NT2/D1 (cell line): Measurements from ENCODE around the gene IQGAP3.

Experiments used
- DNase-seq: peaks from one replicate; pipeline ENCODE4 v3.0.0-alpha.2; 2011; ENCODE audit warnings: low read depth, low spot score
- H3K27me3 ChIP-seq: 2 replicates; pipeline ENCODE4 v1.6.0; 2011; ENCODE audit warnings: mild to moderate bottlenecking; ENCODE audit not compliant: insufficient read length, insufficient read depth
- H3K36me3 ChIP-seq: 2 replicates; pipeline ENCODE4 v1.6.1; 2011; ENCODE audit warnings: mild to moderate bottlenecking, low read length, mixed read lengths; ENCODE audit not compliant: insufficient read depth, insufficient read length
- H3K4me1 ChIP-seq: 2 replicates; pipeline ENCODE4 v1.5.1; 2011; ENCODE audit not compliant: insufficient read depth, insufficient read length
- H3K4me3 ChIP-seq: 2 replicates; pipeline ENCODE4 v1.5.1; 2011; ENCODE audit warnings: low read depth; ENCODE audit not compliant: insufficient read length
- H3K9ac ChIP-seq: 2 replicates; pipeline ENCODE4 v1.6.0; 2011; ENCODE audit warnings: low read depth; ENCODE audit not compliant: insufficient read length
- H3K9me3 ChIP-seq: 2 replicates; pipeline ENCODE4 v1.5.1; 2011; ENCODE audit warnings: mild to moderate bottlenecking, low read length; ENCODE audit not compliant: insufficient read depth
- SUZ12 ChIP-seq: IDR thresholded peaks from 2 replicates; pipeline ENCODE4 v1.6.1; 2011; ENCODE audit not compliant: insufficient read length, insufficient read depth; ENCODE audit errors: extremely low read depth
- YY1 ChIP-seq: IDR thresholded peaks from 2 replicates; pipeline ENCODE4 v1.6.1; 2011; ENCODE audit not compliant: insufficient read length, insufficient read depth
- ZNF274 ChIP-seq: IDR thresholded peaks from 2 replicates; pipeline ENCODE4 v1.6.1; 2011; ENCODE audit warnings: mild to moderate bottlenecking, low read depth, low read length

The IQGAP3 gene

DNA sequence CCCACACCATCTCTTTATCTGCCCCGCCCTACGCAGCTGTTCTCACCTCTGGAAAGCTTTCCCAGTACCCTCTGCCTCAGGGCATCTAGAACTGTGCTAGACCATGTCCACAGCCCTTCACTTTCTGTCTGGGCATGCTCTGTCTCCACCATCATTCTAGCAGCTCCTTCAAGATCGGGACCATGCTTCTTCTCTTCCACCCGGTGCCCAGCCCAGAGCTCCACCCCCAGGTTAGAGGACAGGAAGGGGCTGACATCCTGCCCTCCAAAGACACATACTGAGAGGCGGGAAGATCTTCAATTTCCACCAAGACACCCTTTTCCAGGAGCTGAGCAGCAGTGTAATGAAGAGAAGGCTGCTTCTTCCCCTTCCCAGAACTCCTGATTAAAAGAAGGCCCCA is 44.1 kb downstream of the IQGAP3 start:
- Histone ChIP-seq H3K9ac (no peak overlapping the region), H3K36me3 (peaks cover 85% of the 10 kb centered on the region)

DNA sequence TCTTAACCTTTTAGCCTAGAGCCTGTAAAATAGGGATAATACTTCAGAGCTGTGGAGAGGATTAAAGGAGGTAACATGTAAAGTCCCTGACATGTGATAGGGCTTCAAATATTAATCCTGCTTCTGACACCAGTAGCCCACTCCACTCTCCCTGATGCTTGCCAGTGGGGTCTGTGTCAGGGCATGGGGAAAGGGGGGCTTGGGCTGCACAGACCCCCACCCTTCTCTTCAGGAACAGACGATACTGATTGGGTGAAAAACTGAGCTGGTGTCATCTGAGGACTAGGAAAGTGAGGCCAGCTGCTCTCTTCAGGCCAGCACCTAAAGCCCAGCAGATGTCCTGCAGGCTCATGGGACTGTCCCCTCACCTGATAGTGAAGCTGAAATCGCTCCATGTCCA is 44.8 kb downstream of the IQGAP3 start:
- Histone ChIP-seq H3K27me3 (no peaks in the 10 kb centered on the region), H3K36me3 (peaks cover 78% of the 10 kb centered on the region), H3K4me1 (peaks cover 16% of the 10 kb centered on the region), H3K9ac (no peak overlapping the region), H3K9me3 (peaks cover 11% of the 10 kb centered on the region; the same call in 1 of the 2 replicates), H3K4me3 (no peak overlapping the region)
- TF ChIP-seq YY1 (no peak), ZNF274 (no peak), SUZ12 (no peak)
- no peak for DNase-seq

More for the DNA sequence above, 44.1 kb downstream of the IQGAP3 start:
- H3K9me3 ChIP-seq = peaks cover 11% of the 10 kb centered on the region; the same call in 1 of the 2 replicates
- no peak for DNase-seq
- H3K27me3 ChIP-seq = no peaks in the 10 kb centered on the region
- no peak overlapping the region for H3K4me3 ChIP-seq
- peaks cover 16% of the 10 kb centered on the region for H3K4me1 ChIP-seq
- TF ChIP-seq SUZ12 = no peak
- TF ChIP-seq ZNF274 = no peak

DNA sequence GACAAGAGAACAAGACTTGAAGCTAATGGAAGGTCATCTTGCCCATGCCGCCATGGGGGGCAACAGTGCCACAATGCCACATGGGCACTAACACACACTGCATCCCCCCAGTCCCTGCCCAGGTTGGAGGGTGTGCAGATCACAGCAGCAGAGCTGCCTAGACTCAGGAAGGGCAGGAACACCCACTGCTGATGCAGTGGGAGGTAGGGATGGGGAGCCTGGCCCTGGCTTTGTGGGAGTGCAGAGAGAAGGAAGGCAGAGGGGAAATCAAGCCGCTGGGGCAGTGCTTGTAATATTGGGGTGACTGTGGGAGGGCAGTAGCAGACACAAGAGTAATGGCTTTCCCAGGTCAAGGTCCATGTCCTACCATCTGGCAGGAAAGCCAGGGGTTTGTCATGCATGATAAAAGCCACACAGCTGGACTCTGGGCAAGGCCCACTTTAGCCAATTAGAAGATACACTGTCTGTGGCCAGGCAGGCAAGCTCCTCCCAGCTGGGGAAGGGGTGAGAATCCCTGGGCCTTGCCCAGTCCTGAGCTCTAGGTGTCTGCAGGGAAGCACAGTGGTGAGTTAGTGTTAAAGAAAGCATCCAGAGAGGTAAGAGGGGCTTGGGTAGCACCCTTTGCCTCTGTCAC is 46.4 kb downstream of the IQGAP3 start:
- peaks cover 64% of the 10 kb centered on the region for H3K36me3 ChIP-seq
- H3K4me1 ChIP-seq = peaks cover 16% of the 10 kb centered on the region
- no peak for DNase-seq
- TF ChIP-seq SUZ12 = no peak
- TF ChIP-seq ZNF274 = no peak
- TF ChIP-seq YY1 = no peak
- H3K9ac ChIP-seq = peak overlapping the region; percentile 43
- no peak overlapping the region for H3K4me3 ChIP-seq
- H3K9me3 ChIP-seq = peaks cover 11% of the 10 kb centered on the region; the same call in 1 of the 2 replicates
- no peaks in the 10 kb centered on the region for H3K27me3 ChIP-seq

DNA sequence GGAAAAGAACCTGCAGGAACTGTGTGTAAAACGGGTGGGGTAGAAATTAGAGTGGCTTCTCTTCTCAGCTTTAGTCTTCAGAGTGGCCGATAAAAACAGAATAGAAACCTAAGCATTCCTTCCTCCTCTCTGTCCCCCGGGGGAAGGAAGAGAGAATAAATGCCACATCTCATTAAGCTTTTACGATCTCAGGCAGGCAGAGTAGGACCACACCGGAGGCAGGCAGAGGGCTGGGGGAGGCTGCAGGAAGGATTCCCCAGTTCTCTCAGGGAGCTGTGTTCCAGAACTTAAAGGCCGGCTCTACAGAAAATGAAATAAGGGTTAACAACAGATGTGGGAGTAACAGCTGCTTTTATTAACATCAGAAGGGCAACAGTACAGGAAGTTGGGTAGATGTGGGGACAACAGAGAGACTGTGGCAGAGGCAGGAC is 47.3 kb downstream of the IQGAP3 start:
- Histone ChIP-seq H3K36me3 (peaks cover 55% of the 10 kb centered on the region), H3K4me3 (no peak overlapping the region), H3K9ac (no peak overlapping the region)

DNA sequence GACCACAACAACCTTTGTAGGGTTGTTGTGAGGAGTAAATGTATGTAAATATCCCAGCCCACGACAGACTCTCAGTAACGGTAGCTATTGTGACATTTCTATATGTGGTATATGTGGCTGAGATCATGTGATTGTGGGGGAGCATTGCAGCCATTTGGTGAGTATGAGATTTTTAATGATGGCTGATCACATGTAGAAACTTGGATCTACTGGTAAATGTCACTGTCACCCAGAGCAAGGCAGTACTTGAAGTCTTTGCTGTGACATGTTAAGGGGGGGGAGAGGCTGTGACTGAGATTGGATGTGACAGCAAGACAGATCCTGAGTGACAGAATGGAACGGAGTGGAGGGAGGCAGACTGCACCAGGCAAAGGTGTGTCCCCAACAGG is 47.9 kb downstream of the IQGAP3 start:
- H3K4me3 ChIP-seq = no peak overlapping the region
- H3K9ac ChIP-seq = no peak overlapping the region
- H3K36me3 ChIP-seq = peaks cover 49% of the 10 kb centered on the region
- no peak for DNase-seq
- H3K4me1 ChIP-seq = peaks cover 16% of the 10 kb centered on the region
- TF ChIP-seq SUZ12 = no peak
- TF ChIP-seq YY1 = no peak
- TF ChIP-seq ZNF274 = no peak
- no peaks in the 10 kb centered on the region for H3K27me3 ChIP-seq
- peaks cover 11% of the 10 kb centered on the region; the same call in 1 of the 2 replicates for H3K9me3 ChIP-seq

More for the DNA sequence above, 47.3 kb downstream of the IQGAP3 start:
- DNase-seq = no peak
- no peaks in the 10 kb centered on the region for H3K27me3 ChIP-seq
- TF ChIP-seq SUZ12 = no peak
- no peak for TF ChIP-seq YY1
- TF ChIP-seq ZNF274 = no peak
- peaks cover 11% of the 10 kb centered on the region; the same call in 1 of the 2 replicates for H3K9me3 ChIP-seq
- H3K4me1 ChIP-seq = peaks cover 16% of the 10 kb centered on the region

DNA sequence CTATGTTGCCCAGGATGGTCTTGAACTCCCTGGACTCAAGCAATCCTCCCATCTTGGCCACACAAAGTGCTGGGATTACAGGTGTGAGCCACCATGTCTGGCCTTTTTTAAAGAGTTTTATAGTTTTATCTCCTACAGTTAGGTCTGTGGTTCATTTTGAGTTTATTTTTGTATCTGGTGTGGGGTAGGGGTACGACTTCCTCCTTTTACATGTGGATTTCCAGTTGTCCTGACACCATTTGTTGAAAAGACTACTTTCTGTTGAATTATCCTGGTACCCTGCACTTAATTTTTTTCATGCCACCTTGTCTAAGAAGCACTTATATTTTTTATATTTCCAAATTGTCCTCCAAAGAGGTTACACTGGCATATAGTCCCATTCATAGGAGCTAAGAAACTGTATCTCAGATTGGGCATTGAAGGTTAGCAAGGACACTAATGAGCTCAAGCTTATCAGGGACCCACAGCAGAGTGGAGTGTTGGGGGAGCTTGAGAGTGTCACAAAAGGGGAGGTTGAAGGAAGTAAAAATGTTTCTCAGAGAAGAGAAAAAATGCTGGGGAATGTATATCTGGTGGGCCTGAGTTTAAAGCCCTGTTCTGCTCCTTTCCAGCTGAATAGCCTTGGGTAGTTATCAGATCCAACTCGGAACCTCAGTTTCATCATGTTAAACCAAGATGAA is 48.4 kb downstream of the IQGAP3 start:
- H3K27me3 ChIP-seq = no peaks in the 10 kb centered on the region
- no peak overlapping the region for H3K9ac ChIP-seq
- no peak for TF ChIP-seq SUZ12
- TF ChIP-seq ZNF274 = no peak
- no peak for TF ChIP-seq YY1
- no peak overlapping the region for H3K4me3 ChIP-seq
- H3K36me3 ChIP-seq = peaks cover 44% of the 10 kb centered on the region
- H3K9me3 ChIP-seq = peaks cover 8% of the 10 kb centered on the region; the same call in 1 of the 2 replicates
- peaks cover 16% of the 10 kb centered on the region for H3K4me1 ChIP-seq
- DNase-seq = no peak

DNA sequence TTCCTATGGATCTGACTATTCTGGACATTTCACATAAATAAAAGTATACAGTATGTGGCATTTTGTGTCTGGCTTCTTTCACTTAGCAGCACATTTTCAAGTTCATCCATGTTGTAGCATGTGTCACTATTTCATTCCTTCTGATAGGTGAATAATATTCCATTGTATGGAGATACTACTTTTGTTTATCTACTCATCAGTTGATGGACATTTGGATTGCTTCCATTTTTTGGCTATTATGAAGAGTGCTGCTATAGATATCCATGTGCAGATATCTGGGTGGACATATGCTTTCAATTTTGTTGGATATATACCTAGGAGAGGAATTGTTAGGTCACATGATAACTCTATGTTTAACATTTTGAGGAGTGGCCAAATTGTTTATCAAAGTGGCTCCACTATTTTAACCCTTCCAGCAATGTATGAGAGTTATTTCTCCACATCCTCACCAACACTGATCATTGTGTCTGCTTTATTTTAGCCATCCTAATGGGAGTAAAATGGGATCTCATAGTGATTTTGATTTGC is 49.9 kb downstream of the IQGAP3 start:
- Histone ChIP-seq H3K36me3 (peaks cover 30% of the 10 kb centered on the region), H3K9ac (no peak overlapping the region), H3K27me3 (no peaks in the 10 kb centered on the region), H3K4me1 (peaks cover 16% of the 10 kb centered on the region), H3K4me3 (no peak overlapping the region), H3K9me3 (no peaks in the 10 kb centered on the region)
- TF ChIP-seq ZNF274 = no peak
- no peak for DNase-seq
